G401 (cell line): Measurements from ENCODE around the gene SCRT2. TPM values are rescaled to one million over a fixed set of nuclear protein-coding genes. Genes with fewer than 3 reads are reported as not detected.

Experiments
- DNase-seq: peaks from one replicate; pipeline ENCODE4 v3.0.0-alpha.2; 2015; ENCODE audit warnings: low spot score
- in situ Hi-C: cut with HindIII; loops from 2 replicates; pipeline ENCODE4 v1.10.0; 2016; ENCODE audit warnings: low sequenced_read_pairs, mixed read lengths
- total RNA-seq: library from RNA; depleted of rRNA; stranded (reverse); fragments of >200 nt; shearing (Covaris generic); gene quantifications from 2 replicates; pipeline ENCODE4 v1.2.3, GENCODE V29; 2014; rRNA removed

SCRT2 gene
- total RNA-seq, 1 experiment from 2014 or later: not detected

GRCh38 chr20:617934-618690 is 57.5 kb downstream of the SCRT2 start:
- in situ Hi-C loops: no loop called here
- no peak for DNase-seq

GRCh38 chr20:615514-615913 is 60.1 kb downstream of the SCRT2 start:
- no peak for DNase-seq
- in situ Hi-C loops: no loop called here

GRCh38 chr20:611843-612185 is 63.8 kb downstream of the SCRT2 start:
- DNase-seq: no peak

More at GRCh38 chr20:611843-612185, 63.8 kb downstream of the SCRT2 start:
- in situ Hi-C loops: no loop called here

Other genes with a start within 250 kb of the SCRT2 start
- 13.5 and 17.4 TPM in 2 replicates for gene TBC1D20, start 213.3 kb downstream of the SCRT2 start, total RNA-seq
- gene CSNK2A1, start 132.0 kb downstream of the SCRT2 start, total RNA-seq: 204 and 275 TPM in 2 replicates
- 0.10 and 3.1 TPM in 2 replicates for gene TCF15, start 65.5 kb downstream of the SCRT2 start, total RNA-seq
- gene SRXN1, start 22.6 kb downstream of the SCRT2 start, total RNA-seq: 65.4 and 70.6 TPM in 2 replicates
- gene SLC52A3, start 92.7 kb upstream of the SCRT2 start, total RNA-seq: 0.06 TPM in 1 of 2 replicates, not detected in the other
- gene FAM110A, start 157.9 kb upstream of the SCRT2 start, total RNA-seq: 8.1 and 9.5 TPM in 2 replicates
- gene ANGPT4, start 240.5 kb upstream of the SCRT2 start, total RNA-seq: not detected in 2 replicates